Left cardiac atrium (tissue), 4 donors: Measurements from ENCODE around the gene CELSR3. TPM values are rescaled to one million over a fixed set of nuclear protein-coding genes. Genes with fewer than 3 reads are reported as not detected.

Experiments used
- ATAC-seq, 2 donors: fragments of 200-7000 bp; cut with Tn5 transposase; one replicate each; pipeline ENCODE4 v1.9.1; 2020; ENCODE audit warnings: mild to moderate bottlenecking in 2 of 2, moderate library complexity in 2 of 2
- DNase-seq: peaks from one replicate; pipeline ENCODE4 v3.0.0-alpha.2; 2020
- intact Hi-C, 2 donors: fragments of 100-400 bp; cut with DNase I; formaldehyde crosslinking; loops; one replicate each; pipeline versions ENCODE4 v1.14.1 to v1.15.1; 2022 to 2023
- microRNA-seq, 2 donors: library from miRNA; unstranded; fragments of <30 nt; microRNA quantifications; one replicate each; pipeline ENCODE4 v1.2.0, GENCODE V29; 2020
- total RNA-seq, 2 donors: library from RNA; stranded (reverse); fragmentation: NEBNext Ultra II Directional; extraction: Animal tissue kit (Norgen Biotek cat#: 25700); gene quantifications; one replicate each; pipeline ENCODE4 v1.2.1, GENCODE V29; 2021
- donor health status: DM: no; HTN: yes; CAD: no.
- donor health status: DM: no; HTN: yes; CAD: no; lungs with severe emphysema.
- donor health status: DM: yes; HTN: yes; CAD: no.
- donor health status: Dilated cardiomyopathy.

The CELSR3 gene
- total RNA-seq, 2 donors from 2014 or later, result 0.24 to 0.39 TPM

- intact Hi-C loops, result no loop called here
- ATAC-seq (no peak), DNase-seq (no peak)
Observed at GRCh38 chr3:48594417-48595049, 68.2 kb downstream of the CELSR3 start.

GRCh38 chr3:48593337-48593736 lies 69.3 kb downstream of the CELSR3 start:
- no peak for DNase-seq
- intact Hi-C loops, result no loop called here
- no peak for ATAC-seq

GRCh38 chr3:48592519-48593087 lies 70.1 kb downstream of the CELSR3 start:
- no peak for DNase-seq
- intact Hi-C loops, result no loop called here

GRCh38 chr3:48591886-48592518 lies 70.7 kb downstream of the CELSR3 start:
- intact Hi-C loops, result no loop called here
- ATAC-seq (no peak), DNase-seq (no peak)

More at GRCh38 chr3:48592519-48593087, 70.1 kb downstream of the CELSR3 start:
- ATAC-seq, result no peak

GRCh38 chr3:48591436-48591835 lies 71.2 kb downstream of the CELSR3 start:
- no peak for ATAC-seq
- DNase-seq, result no peak

GRCh38 chr3:48588230-48588629 lies 74.5 kb downstream of the CELSR3 start:
- DNase-seq, result no peak
- intact Hi-C loops, result no loop called here
- ATAC-seq, result no peak

More at GRCh38 chr3:48591436-48591835, 71.2 kb downstream of the CELSR3 start:
- intact Hi-C loops, result no loop called here

- intact Hi-C loops, result no loop called here
- ATAC-seq, result no peak
- DNase-seq, result no peak
Observed at GRCh38 chr3:48587686-48588085, 75.0 kb downstream of the CELSR3 start.

Small RNAs within 50 kb of the gene (microRNA-seq; reads per million reads assigned to microRNA genes)
- 0 reads per million in 2 donors for gene MIR4793

Other genes starting within 250 kb of the CELSR3 start
- gene PLXNB1, start 232.8 kb downstream of the CELSR3 start, total RNA-seq, result 10 to 100 TPM; 43.3 to 55.0 TPM
- 10 to 100 TPM in 1 of 2 donors, 1 to 10 TPM in 1; 7.0 to 10.9 TPM for gene CCDC51, start 222.8 kb downstream of the CELSR3 start, total RNA-seq
- 100 to 1,000 TPM; 190 to 238 TPM for gene TMA7, start 222.6 kb downstream of the CELSR3 start, total RNA-seq
- gene ATRIP, start 216.1 kb downstream of the CELSR3 start, total RNA-seq, result 1 to 10 TPM; 3.9 to 5.7 TPM
- gene SHISA5, start 158.7 kb downstream of the CELSR3 start, total RNA-seq, result 100 to 1,000 TPM in 1 of 2 donors, 10 to 100 TPM in 1; 73.3 to 108 TPM
- gene PFKFB4, start 106.1 kb downstream of the CELSR3 start, total RNA-seq, result 1 to 10 TPM; 2.0 to 2.9 TPM
- not detected for gene UCN2, start 99.1 kb downstream of the CELSR3 start, total RNA-seq
- 1 to 10 TPM; 5.2 to 5.5 TPM for gene COL7A1, start 67.6 kb downstream of the CELSR3 start, total RNA-seq
- gene UQCRC1, start 53.2 kb downstream of the CELSR3 start, total RNA-seq, result 100 to 1,000 TPM; 583 to 651 TPM
- not detected for gene TMEM89, start 41.1 kb downstream of the CELSR3 start, total RNA-seq
- 10 to 100 TPM; 11.2 to 14.6 TPM for gene SLC26A6, start 27.4 kb downstream of the CELSR3 start, total RNA-seq
- 10 to 100 TPM; 19.4 to 27.8 TPM for gene NCKIPSD, start 23.0 kb upstream of the CELSR3 start, total RNA-seq
- 10 to 100 TPM; 24.0 to 38.4 TPM for gene IP6K2, start 54.3 kb upstream of the CELSR3 start, total RNA-seq
- gene PRKAR2A, start 185.0 kb upstream of the CELSR3 start, total RNA-seq, result 10 to 100 TPM; 42.5 to 56.8 TPM
- gene SLC25A20, start 236.0 kb upstream of the CELSR3 start, total RNA-seq, result 10 to 100 TPM; 53.4 to 55.6 TPM